H4 (cell line): ENCODE results near the gene TMEM253. TPM values are rescaled to one million over a fixed set of nuclear protein-coding genes. Genes with fewer than 3 reads are reported as not detected.
A peak's percentile ranks its signal among the peaks of the same experiment; 100 is the strongest.

Source experiments
- DNase-seq: peaks from one replicate; pipeline ENCODE4 v3.0.0-alpha.2; 2015; ENCODE audit warnings: low spot score
- total RNA-seq: library from RNA; depleted of rRNA; stranded (reverse); fragments of >200 nt; shearing (Covaris generic); gene quantifications from 2 replicates; pipeline ENCODE4 v1.2.3, GENCODE V29; 2014; rRNA removed

Gene TMEM253
- 0.47 and 0.68 TPM in 2 replicates for total RNA-seq

DNA sequence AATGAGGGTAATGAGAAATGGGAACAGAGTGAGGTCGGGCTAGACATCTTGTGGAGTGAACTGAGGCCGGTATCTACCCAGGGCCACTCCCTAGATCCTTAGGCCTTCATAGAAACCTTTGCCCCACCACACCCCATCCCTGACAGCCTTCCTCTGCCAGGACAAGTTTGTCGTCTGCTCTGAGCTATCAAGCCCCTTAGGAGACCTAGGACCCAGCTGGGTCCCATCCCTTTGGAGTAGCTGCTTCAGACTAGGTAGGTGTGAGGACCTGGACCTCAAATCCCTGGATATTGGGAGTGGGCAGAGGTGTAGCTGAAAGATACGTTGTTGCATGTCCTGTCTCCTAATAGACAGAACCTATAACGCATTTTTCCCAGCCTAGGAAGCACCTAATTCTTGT, at the start of gene TMEM253:
Gene TMEM253 (plus strand): TSS at position 136 of the 400 bp plus-strand sequence. CDS start 278 bp downstream, outside the sequence.
- no peak for DNase-seq

DNA sequence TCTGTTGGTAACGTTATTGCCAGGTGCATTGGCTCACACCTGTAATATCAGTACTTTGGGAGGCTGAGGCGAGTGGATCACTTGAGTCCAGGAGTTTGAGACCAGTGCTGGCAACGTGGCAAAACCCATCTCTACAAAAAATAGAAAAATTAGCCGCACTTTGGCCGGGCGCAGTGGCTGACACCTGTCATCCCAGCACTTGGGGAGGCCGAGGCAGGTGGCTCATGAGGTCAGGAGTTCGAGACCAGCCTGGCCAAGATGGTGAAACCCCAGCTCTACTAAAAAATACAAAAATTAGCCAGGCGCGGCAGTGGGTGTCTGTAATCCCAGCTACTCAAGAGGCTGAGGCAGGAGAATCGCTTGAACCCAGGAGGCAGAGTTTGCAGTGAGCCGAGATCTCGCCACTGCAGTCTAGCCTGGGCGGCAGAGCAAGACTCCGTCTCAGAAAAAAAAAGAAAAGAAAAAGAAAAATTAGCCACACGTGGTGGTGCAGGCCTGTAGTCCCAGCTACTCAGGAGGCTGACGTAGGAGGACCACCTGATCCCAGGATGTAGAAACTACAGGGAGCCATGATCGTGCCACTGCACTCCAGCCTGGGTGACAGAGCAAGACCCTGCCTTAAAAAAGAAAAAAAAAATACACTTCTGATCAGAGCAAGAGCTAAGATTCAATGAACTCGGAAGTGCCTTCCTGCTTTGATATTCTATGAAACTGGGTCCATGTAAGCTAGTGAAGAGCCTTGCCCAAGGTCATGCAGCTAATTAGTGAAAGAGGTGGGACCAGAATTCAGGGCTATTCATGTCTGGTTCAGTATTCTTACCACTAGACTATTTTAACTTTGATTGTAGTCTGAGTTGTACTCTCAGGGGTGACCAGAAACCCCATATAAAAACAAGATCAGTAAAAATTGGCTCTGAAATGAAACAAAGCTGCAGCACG, 47.4 kb upstream of the TMEM253 start:
- no peak for DNase-seq

DNA sequence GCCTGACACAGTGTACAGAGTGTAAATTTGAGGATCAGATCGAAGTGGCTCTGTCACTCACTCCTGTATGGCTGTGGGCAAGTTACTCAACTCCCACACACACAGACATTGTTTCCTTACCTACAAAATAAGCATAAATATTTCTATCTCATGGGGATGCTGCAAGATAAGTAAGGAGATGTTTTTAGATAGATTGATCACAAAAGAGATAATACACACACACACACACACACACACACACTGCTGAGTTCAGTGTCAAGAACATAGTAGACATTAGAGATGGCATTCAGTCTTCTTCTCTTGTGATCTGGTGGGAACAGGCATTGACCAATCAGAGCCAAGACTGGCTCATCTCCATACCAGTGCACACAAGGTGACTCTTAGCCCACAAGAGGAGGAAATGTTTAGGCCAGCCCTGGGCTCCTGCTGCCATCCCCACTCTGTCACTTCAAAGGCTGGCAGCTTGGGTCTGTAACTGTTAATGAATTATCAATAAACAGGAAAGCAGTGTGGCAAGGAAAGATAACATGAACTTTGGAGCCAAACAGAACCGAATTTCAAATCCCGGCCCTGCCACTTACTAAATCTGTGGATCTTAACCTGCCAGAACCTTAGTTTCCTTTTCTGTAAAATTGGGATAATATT, 46.6 kb upstream of the TMEM253 start:
- no peak for DNase-seq

GRCh38 chr14:21054768-21055145, 46.1 kb upstream of the TMEM253 start:
- no peak for DNase-seq

DNA sequence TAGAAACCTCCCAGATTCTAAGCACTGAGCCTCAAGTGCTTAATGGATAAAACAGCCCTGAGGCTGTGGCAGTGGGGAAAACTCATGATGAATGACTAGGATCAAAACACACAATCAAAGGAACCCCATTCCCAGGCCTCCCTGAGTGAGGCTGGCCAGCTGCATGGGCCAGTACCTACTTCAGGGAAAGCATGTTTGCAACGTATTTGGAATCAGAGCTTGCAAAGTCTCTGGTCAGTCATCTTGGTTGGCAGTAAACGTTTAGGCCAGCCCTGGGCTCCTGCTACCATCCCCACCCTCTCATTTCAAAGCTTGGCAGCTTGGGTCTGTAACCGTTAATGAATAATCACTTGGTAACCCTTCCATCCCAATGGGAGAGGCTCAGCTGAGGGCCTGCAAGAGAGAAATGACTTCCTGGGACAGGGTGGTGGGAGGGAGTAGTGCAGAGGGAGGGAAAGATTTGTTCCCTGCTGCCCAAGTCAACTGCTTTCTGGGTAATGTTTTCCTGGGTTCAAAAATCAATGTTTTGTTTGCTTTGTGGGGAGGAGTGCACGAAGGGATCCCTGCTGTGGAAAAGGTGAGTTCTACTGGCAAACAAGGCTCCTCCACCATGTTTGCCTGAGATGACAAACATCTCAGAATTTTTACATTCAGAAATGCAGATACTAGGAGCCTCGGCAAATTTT, 45.3 kb upstream of the TMEM253 start:
- no peak for DNase-seq

- DNase-seq = no peak
Measured at GRCh38 chr14:21056520-21057163, 44.2 kb upstream of the TMEM253 start.

DNA sequence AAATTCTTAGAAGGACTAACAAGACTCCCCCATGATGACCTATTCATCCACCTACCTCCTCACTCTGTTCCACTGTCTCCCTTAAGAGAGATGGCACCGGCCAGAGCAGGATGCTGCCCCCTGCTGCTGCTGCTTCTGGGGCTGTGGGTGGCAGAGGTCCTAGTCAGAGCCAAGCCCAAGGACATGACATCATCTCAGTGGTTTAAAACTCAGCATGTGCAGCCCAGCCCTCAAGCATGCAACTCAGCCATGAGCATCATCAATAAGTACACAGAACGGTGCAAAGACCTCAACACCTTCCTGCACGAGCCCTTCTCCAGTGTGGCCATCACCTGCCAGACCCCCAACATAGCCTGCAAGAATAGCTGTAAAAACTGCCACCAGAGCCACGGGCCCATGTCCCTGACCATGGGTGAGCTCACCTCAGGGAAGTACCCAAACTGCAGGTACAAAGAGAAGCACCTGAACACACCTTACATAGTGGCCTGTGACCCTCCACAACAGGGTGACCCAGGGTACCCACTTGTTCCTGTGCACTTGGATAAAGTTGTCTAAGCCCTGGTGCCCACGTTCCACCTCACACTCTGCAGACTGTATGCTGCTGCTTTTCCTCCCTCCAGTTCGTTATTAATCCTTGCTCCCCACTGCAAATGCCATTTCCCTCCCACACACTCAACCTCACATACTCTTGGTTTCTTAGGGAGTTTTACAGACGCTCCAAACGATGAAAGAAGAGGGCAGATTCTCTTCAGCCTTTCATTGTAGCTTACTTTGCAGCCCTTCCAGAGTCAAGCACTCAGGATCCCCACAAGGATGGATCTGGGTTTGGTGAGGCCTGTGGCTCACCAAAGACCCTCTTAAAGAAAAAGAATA, 42.8 kb upstream of the TMEM253 start, which contains the start of gene RNASE8:
Gene RNASE8 (plus strand): TSS at position 20 of the 873 bp plus-strand sequence. CDS start 71 bp downstream, at position 91.
- DNase-seq = peak; percentile 29

DNA sequence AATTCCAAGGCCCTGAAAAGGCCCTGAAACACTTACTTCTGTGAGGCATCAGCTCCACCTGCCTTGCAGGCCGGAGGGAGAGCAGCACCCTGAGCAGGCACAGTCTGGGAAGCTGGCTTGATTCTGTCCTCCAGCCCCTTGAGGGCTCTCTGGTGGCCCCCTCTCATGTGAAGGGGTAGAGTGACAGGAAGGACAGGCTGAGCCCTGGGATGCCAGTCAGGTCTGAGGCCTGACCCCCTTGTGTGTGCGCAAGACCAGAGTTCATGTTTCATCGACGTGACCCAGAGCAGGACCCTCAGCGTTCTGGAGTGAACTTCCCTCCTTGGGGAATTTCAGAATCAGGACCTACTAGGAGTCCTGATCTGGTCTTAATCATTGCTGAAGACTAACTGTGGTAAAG, 42.0 kb upstream of the TMEM253 start:
- no peak for DNase-seq

DNA sequence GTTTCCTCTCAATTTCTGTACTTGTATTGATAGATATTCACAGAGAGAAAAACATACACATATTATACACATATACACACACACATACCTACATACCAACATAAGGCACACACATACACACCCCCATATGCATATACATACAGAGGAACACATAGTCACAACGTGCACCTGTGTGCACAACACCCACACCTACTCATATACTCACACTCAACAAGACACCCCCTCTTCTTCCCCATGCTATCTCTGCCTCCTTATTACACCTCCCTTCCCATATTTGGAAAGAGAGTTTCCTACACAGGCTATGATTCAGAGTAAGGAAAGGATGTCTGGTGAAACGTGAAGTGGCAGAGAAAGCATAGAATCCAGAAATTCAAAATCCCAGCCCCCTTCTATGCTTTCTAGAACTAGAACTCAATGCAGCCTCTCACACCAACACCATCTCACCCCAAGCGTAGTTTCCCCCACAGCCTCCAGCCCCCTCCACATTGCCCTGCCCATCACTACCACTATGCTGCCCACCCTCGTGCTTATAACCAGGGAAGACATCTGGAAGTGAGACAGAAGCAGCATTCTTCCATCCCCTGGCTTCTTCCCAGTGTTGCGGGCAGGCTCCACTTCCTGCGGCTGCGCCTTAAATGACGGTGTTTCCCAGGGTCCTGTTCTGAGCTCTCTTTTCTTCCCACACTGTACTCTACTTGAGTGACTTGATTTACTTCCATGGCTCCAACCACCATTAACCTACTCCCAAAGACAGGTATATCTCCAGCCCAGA, 40.8 kb upstream of the TMEM253 start:
- no peak for DNase-seq

DNA sequence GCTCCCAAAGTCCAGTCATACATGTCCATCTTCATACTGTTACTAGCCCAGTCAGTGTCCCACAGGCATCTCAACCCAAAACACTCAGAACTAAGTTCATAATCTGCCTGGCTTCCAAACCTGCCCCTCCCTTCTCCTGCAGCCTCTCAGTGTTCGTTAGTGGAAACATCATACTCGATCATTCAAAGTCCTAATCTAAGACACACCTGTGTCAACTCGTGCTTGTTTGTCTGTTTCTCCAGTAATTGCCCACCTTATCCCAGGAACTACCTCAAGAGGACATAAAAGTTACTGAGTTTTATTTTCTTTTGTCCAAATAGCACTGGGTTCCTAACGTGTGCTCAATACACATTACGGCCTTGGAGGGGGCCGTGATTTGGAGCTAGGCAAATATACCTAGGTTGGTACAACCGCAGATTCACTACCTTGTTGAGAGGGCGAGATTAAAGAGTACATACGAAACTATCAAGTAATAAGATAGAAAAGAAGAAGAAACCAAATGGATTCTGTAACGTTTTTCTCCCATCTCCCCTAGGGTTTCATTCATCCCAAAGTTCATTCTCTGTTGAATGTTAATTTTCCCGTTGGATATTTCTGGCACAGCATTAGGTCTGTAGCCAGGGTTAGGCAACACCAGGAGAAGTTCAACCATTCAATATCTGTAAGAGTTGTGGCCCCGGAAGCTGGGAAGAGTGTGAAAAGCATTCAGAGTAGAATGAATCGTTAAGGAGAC, 40.1 kb upstream of the TMEM253 start:
- no peak for DNase-seq

GRCh38 chr14:21061347-21061668, 39.6 kb upstream of the TMEM253 start:
- DNase-seq = no peak

- peak; percentile 39 for DNase-seq
Measured at GRCh38 chr14:21063479-21063878, 37.4 kb upstream of the TMEM253 start.

- no peak for DNase-seq
Measured at GRCh38 chr14:21066882-21067502, 33.9 kb upstream of the TMEM253 start.

GRCh38 chr14:21068521-21069387, 32.1 kb upstream of the TMEM253 start:
- no peak for DNase-seq

- DNase-seq = no peak
Measured at GRCh38 chr14:21069388-21070082, 31.3 kb upstream of the TMEM253 start.

DNA sequence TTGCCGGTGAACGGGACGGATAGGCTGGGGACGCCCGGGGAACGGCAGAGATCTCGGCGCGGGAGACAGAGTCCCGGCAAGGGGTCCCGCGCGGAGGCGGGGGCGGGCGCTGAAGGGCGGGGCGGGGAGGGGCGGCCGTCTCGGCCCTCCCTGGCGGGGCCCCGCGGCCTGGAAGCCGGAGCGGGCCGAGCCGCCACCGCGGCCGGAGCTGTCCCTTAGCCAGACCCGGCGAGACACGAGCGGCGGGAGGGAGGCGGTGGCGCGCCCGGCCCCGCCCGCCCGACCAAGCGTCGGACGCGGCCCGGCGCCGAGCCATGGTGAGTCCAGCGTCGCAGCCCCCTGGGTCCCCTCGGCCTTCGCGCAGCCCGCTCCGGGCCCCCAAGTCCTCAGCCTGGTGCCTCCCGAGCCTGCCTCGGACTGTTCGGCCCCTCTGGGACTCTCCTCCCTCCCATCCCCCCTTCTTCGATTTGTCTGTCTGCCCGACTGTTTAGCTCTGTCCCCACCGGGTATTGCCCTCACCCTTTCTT, 30.7 kb upstream of the TMEM253 start, which contains the start of gene ARHGEF40:
Gene ARHGEF40 (plus strand): TSS at position 222 of the 527 bp plus-strand sequence. CDS start 93 bp downstream, at position 315.
- DNase-seq = no peak
